Epithelial cell of prostate (primary cell): ENCODE measurements around the gene TAF11L7.
"Not testable (repeated sequence)": the region's sequence is repeated elsewhere in the genome, so short reads cannot be mapped to it uniquely, and the experiment has no call there.

Experiments
- DNase-seq: peaks from one replicate; pipeline ENCODE4 v3.0.0-alpha.2; 2011; ENCODE audit warnings: low read depth, low spot score
- H3K27ac ChIP-seq: fragments of 450-650 bp; 2 replicates; pipeline ENCODE4 v1.5.1; 2017; ENCODE audit warnings: mild to moderate bottlenecking

The TAF11L7 gene

DNA sequence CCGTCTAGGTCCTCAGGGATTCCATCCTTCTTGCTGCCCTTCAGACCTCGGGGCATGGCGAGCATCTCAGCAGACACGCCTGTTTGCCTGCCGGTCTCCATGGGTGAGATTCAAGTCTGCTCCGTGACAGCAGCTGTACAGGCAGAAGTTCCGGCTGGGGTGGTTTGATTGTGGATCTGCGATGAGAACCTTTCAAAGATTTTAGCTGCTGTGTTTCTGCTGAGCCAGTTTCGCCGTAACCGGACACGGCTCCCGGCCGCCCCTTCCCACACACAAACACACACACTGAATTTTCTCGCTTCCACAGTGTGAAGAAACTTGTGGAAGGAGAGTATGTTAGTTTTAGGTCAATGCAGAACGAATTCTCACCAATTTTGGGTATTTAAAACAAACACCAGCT lies at the start of gene TAF11L7:
TAF11L7 (minus strand) TSS at position 101 of the 400 bp plus-strand sequence.
- not testable (repeated sequence) for H3K27ac ChIP-seq, DNase-seq

DNA sequence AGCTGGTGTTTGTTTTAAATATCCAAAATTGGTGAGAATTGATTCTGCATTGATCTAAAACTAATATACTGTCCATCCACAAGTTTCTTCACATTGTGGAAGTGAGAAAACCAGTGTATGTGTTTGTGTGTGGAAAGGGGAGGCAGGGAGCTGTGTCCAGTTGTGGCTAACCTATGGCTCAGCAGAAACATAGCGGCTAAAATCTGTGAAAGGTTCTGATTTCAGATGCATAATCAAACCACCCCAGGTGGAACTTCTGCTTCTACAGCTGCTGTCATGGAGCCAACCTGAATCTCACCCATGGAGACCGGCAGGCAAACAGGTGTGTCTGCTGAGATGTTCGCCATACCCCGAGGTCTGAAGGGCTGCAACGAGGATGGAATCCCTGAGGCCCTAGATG lies 48.6 kb upstream of the TAF11L7 start, which contains the start of gene TAF11L14:
TAF11L14 (plus strand) TSS at position 301 of the 400 bp plus-strand sequence.
- H3K27ac ChIP-seq, result no peak within 1 kb of the TSS
- no peak for DNase-seq

DNA sequence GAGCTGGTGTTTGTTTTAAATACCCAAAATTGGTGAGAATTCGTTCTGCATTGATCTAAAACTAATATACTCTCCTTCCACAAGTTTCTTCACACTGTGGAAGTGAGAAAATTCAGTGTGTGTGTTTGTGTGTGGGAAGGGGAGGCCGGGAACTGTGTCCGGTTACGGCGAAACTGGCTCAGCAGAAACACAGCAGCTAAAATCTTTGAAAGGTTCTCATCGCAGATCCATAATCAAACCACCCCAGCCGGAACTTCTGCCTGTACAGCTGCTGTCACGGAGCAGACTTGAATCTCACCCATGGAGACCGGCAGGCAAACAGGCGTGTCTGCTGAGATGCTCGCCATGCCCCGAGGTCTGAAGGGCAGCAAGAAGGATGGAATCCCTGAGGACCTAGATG lies 46.2 kb upstream of the TAF11L7 start, which contains the start of gene TAF11L13:
TAF11L13 (plus strand) TSS at position 301 of the 400 bp plus-strand sequence.
- DNase-seq, H3K27ac ChIP-seq: not testable (repeated sequence)

GRCh38 chr5:17625686-17626085 lies 40.1 kb upstream of the TAF11L7 start:
- no peak for DNase-seq
- H3K27ac ChIP-seq, result no peak overlapping the region

DNA sequence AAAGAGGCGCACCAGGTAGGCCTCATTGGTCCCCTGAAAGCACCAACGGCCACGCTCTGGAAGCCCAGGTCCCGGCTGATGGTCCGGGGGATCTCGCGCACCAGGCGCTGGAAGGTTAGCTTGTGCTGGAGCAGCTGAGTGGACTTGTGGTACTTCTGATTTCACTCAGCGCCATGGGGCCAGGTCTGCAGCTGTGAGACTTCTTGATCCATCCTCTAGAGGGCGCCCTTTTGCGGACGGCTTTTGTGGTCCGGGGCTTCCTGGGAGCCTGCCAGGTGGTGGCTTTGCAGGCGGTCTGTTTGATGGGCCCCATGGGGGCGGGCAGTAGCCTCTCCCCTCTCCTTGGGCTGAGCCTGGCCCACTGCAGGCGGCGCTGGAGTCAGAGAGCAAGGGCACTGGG lies 35.1 kb upstream of the TAF11L7 start:
- DNase-seq, result no peak
- H3K27ac ChIP-seq, result no peak overlapping the region

GRCh38 chr5:17619354-17619753 lies 33.8 kb upstream of the TAF11L7 start:
- no peak for DNase-seq

GRCh38 chr5:17614872-17615605 lies 29.5 kb upstream of the TAF11L7 start:
- no peak for DNase-seq
- no peak overlapping the region for H3K27ac ChIP-seq

More at GRCh38 chr5:17619354-17619753, 33.8 kb upstream of the TAF11L7 start:
- no peak overlapping the region for H3K27ac ChIP-seq

DNA sequence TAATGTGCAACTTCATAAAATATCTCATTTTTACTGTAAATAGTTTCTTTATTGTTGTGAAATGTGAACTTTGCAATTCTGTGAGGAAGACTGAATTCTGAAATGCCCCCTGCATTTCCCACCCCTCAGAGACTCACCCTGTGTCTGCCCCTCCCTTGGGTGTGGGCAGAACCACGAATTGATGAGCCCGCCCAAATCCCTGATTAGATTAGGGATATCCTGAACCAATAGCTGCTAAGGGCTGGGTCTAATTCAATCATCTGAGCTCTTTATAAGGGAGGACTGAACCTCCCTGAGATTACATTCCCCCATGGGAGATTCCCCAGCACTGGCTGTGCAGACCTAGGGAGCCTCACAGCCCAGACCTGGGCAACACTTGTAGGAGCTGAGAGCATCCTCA lies 24.5 kb upstream of the TAF11L7 start, which contains the start of gene TAF11L12:
TAF11L12 (plus strand) TSS at position 301 of the 400 bp plus-strand sequence.
- not testable (repeated sequence) for H3K27ac ChIP-seq, DNase-seq

DNA sequence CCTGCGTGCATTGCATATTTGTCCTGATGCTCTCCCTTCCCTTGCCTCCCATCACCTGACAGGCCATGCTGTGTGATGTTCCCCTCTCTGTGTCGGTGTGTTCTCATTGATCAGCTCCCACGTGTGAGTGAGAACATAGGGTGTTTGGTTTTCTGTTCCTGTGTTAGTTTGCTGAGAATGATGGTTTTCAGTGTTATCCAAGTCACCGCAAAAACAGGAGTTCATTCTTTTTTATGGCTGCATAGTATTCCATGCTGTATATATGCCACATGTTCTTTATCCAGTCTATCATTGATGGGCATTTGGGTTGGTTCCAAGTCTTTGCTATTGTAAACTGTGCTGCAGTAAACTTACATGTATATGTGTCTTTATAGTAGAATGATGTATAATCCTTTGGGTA lies 21.9 kb upstream of the TAF11L7 start:
- not testable (repeated sequence) for DNase-seq, H3K27ac ChIP-seq

DNA sequence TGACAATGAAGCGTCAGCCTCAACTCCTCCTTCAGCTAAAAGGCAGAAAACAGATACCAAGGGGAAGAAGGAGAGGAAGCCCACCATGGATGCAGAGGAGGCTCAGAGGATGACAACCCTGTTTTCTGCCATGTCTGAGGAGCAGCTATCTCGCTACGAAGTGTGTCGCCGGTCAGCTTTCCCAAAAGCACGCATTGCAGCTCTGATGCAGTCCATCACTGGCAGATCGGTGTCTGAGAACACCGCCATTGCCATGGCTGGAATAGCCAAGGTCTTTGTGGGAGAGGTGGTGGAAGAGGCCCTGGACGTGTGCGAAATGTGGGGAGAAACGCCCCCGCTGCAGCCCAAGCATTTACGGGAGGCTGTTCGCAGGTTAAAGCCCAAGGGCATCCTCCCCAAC lies 19.4 kb upstream of the TAF11L7 start:
- DNase-seq, result no peak
- no peak overlapping the region for H3K27ac ChIP-seq

DNA sequence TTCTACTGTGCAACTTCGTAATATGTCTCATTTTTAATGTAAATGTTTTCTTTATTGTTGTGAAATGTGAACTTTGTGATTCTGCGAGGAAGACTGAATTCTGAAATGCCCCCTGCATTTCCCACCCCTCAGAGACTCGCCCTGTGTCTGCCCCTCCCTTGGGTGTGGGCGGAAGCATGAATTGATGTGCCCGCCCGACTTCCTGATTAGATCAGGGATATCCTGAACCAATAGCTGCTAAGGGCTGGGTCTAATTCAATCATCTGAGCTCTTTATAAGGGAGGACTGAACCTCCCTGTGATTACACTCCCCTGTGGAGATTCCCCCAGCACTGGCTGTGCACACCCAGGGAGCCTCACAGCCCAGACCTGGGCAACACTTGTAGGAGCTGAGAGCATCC lies 18.3 kb upstream of the TAF11L7 start, which contains the start of gene TAF11L11:
TAF11L11 (plus strand) TSS at position 304 of the 400 bp plus-strand sequence.
- not testable (repeated sequence) for H3K27ac ChIP-seq, DNase-seq

DNA sequence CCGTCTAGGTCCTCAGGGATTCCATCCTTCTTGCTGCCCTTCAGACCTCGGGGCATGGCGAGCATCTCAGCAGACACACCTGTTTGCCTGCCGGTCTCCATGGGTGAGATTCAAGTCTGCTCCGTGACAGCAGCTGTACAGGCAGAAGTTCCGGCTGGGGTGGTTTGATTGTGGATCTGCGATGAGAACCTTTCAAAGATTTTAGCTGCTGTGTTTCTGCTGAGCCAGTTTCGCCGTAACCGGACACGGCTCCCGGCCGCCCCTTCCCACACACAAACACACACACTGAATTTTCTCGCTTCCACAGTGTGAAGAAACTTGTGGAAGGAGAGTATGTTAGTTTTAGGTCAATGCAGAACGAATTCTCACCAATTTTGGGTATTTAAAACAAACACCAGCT lies 12.2 kb upstream of the TAF11L7 start, which contains the start of gene TAF11L10:
TAF11L10 (minus strand) TSS at position 101 of the 400 bp plus-strand sequence.
- not testable (repeated sequence) for H3K27ac ChIP-seq, DNase-seq

DNA sequence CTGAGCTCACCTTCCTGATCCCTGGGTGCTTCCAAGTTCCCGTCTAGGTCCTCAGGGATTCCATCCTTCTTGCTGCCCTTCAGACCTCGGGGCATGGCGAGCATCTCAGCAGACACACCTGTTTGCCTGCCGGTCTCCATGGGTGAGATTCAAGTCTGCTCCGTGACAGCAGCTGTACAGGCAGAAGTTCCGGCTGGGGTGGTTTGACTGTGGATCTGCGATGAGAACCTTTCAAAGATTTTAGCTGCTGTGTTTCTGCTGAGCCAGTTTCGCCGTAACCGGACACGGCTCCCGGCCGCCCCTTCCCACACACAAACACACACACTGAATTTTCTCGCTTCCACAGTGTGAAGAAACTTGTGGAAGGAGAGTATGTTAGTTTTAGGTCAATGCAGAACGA lies 8.7 kb upstream of the TAF11L7 start, which contains the start of gene TAF11L9:
TAF11L9 (minus strand) TSS at position 140 of the 400 bp plus-strand sequence.
- not testable (repeated sequence) for H3K27ac ChIP-seq, DNase-seq

DNA sequence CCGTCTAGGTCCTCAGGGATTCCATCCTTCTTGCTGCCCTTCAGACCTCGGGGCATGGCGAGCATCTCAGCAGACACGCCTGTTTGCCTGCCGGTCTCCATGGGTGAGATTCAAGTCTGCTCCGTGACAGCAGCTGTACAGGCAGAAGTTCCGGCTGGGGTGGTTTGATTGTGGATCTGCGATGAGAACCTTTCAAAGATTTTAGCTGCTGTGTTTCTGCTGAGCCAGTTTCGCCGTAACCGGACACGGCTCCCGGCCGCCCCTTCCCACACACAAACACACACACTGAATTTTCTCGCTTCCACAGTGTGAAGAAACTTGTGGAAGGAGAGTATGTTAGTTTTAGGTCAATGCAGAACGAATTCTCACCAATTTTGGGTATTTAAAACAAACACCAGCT lies 5.3 kb upstream of the TAF11L7 start, which contains the start of gene TAF11L8:
TAF11L8 (minus strand) TSS at position 101 of the 400 bp plus-strand sequence.
- not testable (repeated sequence) for DNase-seq, H3K27ac ChIP-seq
